Left colon (tissue), 2 donors: Measurements from ENCODE around the gene ACOT7. TPM values are rescaled to one million over a fixed set of nuclear protein-coding genes. Genes with fewer than 3 reads are reported as not detected.

Experiments
- ATAC-seq: fragments of 200-7000 bp; cut with Tn5 transposase; one replicate; pipeline ENCODE4 v1.9.1; 2020; ENCODE audit warnings: mild to moderate bottlenecking, moderate library complexity
- DNase-seq, 2 donors: peaks; one replicate each; pipeline ENCODE4 v3.0.0-alpha.2; 2020
- intact Hi-C, 2 donors: fragments of 100-400 bp; cut with DNase I in 1 of 2; cut with micrococcal nuclease in 1 of 2; formaldehyde crosslinking; loops; one replicate each; pipeline versions ENCODE4 v1.11.2 to v1.14.0; 2022; cut with DNase I, micrococcal nuclease
- total RNA-seq, 2 donors: library from RNA; stranded (reverse); fragmentation: NEBNext Ultra II Directional; extraction: Animal tissue kit (Norgen Biotek cat#: 25700); gene quantifications; one replicate each; pipeline ENCODE4 v1.2.1, GENCODE V29; 2021
- donor health status: DM: no; HTN: no; CAD: no.
- donor health status: DM: yes; HTN: yes; CAD: no.

ACOT7 gene
- total RNA-seq, 2 donors from 2014 or later: 50.4 to 58.0 TPM

DNA sequence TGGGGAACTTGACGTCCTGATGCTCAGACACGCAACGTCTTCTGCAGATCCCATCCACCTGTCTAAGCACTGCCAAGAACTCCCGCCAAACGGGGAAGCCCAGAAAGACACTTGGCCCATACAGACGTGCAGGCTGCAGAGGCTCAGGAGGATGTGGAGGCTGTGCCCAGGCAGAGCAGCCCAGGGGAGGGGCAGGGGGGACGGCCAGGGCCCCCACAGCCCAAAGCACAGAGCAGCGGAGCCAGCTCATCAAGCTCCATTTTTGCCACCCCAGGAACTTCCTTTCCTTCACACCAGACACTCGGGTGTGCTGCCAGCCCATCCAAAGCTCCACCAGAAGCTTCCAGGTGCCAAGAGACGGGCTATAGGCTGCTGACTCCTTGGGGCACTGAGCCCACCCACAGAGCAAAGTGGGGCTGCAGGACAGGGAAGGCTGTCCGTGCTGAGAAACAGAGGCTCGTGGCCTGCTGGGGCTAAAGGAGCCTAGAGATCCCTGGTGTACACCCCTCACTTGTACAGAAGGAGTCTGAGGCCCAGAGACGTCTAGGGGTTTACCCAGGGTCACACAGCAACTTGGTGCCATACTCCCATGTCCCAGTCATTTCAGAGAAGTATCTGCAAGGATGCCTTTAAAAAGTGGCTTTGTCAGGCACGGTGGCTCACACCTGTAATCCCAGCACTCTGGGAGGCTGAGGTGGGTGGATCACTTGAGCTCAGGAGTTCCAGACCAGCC lies 59.1 kb downstream of the ACOT7 start:
- intact Hi-C loops: no loop called here
- ATAC-seq (no peak), DNase-seq (no peak)

DNA sequence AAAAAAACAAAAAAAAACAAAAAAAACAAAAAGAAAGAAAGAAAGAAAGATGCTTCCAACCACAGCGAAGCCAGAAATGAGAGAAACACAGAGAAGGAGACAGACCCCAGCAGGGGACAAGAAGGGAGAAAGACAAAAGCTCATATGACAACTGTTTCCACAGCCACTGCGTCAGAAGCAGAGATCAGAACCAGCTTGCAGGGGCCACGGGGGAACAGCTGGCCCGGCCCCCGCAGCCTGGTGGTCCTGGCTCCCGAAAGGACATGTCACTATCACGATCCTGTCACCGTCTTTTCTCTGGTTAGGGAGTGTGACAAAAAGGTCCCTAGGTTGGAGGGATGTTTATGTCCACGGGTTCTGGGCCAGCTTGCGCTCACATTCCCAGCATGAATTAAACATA lies 60.7 kb downstream of the ACOT7 start:
- DNase-seq: no peak
- ATAC-seq: no peak
- intact Hi-C loops: no loop called here

DNA sequence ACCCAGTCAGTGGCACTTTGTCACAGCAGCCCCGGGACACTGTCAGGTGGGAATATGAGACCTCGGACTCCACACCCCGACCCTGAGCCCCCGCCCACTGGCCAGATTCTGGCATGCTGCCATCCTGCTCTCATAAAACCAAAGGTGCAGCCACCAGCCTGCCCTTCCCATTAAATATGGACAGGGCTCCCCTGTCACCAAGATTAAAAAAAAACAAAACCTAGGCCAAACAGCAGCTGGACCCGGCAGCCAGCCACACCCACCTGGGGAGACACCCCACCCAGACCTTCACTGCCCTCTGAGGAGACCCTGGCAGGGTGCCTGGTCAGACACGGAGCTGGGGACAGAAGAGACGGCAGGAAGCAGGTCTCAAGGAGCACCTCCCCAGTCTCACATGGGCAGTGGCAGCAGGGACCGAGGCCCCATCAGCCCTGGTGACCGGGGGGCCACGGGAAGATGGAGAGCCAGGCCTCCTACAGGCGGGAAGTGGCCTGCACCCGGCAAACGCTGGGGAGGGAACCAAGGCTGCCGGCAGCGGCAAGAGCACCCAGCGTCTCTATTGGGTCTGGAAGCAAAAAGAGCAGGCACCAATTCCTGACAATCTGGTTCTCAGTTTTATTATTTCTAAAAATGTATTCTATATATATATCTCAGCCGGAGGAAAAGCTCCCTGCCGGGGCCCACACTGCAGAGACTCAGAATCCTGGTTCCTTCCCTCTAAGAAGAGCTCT lies 61.9 kb downstream of the ACOT7 start:
- peak; percentile 76 for ATAC-seq
- DNase-seq: peak in 1 of 2 donors; percentile 63
- intact Hi-C loops: no loop called here

DNA sequence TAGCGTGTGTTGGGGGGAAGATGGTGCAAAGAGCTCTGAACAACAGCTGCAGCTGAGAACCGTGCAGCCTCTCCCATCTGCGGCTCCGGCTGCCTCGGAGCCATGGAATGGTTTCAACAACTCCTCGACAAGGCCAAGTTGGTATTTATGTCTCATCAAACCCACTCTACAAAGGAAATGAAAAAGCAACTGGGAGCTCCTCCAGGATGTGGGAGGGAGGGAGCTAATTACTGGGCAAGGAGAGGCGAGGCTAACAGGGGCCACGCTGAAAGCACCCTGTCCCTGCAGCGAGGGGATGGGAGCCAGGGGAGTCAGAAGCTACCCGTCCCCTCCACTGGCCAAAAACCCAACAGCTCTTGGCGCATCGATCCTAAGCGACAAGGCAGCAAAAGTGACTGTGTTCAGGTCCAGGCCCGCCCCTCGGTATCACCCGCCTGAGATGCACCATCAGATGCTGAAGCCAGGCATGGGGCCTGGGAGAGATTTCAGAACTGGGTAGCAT lies 63.1 kb downstream of the ACOT7 start:
- intact Hi-C loops: no loop called here
- DNase-seq: no peak
- ATAC-seq: no peak

DNA sequence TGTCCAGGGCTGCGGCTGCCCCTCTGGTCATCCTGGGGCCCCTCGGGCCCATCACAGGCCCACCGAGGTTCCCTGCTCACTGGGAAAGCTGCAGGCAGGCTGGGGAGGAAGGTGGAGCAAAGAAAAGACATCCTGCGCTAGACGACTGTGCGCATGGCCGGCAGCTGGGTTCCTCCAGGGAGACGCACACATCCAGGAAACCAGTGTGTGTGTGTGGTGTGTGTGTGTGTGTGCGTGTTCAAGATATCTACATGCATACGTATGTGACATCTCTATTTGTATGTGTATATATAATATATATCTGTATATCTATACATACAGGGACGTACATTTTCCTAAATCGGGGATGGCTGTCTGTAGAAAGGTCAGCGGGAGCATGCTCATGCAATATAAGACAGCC lies 63.7 kb downstream of the ACOT7 start:
- ATAC-seq: no peak
- intact Hi-C loops: no loop called here

DNA sequence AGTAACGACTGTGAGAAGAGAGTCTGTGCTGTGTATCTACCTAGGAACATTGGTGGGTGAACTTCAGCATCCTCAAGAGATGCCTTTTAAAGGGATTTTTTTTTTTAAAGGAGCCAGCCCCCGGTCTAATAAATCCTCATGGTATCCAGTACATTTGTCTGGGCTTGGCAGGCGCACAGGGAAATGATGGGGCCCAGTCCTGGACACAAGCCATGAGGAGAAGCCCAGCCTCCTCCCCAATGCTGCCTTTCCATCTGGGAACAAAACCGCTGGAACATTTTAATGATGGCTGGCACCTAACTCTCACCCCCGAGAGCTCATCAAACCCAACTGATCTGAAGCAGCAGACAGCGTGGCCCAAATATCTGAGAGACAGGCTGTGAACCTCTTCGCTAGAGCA lies 64.2 kb downstream of the ACOT7 start:
- intact Hi-C loops: no loop called here
- ATAC-seq: no peak
- no peak for DNase-seq

More for the DNA sequence above, 63.7 kb downstream of the ACOT7 start:
- DNase-seq: no peak

DNA sequence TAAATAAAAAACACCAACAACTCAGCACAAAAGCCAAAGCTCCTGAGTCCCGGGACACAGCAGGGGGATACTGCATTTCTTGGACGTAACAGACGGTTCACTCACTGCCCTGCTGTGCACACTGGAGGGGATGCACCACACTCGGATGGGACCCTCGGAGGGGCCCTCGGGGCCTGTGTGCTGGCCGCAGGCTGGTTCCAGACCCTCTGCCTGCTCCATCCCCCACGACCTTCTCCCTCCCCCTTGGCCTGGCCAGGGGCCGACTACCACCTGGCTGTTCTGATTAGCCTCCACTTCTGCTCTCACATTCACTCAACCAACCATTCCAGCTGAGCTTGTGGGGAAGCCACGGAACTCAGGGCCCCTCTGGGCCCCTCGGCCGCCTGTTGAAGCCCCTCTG lies 64.9 kb downstream of the ACOT7 start:
- ATAC-seq (no peak), DNase-seq (no peak)
- intact Hi-C loops: no loop called here

DNA sequence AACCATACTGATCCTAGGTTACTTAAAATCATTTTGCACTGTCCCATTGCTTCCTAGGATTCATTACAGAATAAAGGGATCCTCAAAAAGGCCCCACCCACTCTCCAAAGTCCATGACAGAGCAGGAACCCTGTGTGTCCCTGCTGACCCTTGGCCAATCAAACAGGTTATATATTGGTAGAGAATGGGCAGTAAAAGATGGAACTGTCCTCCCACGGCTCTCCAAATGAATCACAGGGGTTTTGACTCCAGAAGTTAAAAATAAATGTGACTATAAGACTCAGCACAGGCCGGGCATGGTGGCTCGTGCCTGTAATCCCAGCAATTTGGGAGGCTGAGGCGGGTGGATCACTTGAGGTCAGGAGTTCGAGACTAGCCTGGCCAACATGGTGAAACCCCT lies 65.5 kb downstream of the ACOT7 start:
- ATAC-seq (no peak), DNase-seq (no peak)
- intact Hi-C loops: no loop called here

DNA sequence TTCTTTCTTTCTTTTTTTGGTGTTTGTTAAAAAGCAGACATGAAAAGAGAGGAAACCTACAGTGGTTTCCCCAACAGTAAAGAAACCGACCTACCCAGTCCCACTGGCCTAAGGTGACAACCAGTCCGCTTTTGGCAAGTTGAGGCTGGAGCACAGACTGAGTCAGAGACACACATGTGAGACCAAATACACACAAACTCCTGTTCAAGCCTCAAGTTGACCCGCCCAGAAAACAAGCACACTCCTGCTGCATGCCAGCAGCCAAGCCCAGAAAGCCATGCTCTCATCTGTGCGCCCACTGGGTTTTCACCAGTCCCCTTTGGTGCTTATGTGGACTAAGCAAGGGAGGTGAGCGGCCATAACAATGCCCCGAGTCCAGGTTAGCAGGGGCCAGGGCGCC lies 68.1 kb downstream of the ACOT7 start:
- intact Hi-C loops: no loop called here
- ATAC-seq (peak; percentile 69), DNase-seq (no peak)

DNA sequence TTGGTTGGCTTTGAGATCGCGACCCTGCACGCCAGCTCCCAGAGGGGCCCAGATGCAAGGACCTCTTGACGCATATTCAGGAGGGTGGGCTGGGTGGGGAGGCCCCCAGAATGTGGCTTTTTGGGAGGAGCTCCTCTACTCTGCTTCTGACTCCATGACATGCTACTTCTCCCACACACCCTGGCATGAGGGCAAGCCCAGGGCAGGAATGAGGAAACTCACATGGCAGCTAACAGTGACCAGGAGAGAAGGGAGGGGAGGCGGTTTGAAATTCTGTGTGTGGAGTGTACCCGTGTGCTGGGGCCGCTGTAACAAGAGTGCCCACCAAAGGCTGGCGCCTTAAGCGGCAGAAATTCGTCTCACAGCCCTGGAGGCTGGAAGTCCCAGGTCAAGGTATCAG lies 71.4 kb downstream of the ACOT7 start:
- peak; percentile 69 for ATAC-seq

DNA sequence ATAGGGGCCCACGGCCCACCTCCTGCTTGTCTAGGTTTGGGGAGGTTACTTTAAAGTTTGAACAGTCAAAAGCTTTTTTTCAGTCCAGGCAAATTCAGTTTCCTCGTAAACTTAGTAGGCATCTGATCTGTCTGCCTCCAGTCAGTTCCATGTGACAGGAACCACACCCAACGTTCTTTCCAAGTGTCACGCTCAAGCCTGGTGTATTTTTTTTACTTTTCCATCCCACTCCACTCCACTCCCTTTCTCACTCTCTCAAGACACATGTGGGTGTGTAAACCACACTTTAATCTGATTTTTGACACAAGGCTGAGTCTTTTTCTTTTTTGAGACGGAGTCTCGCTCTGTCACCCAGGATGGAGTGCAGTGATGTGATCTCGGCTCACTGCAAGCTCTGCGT lies 72.4 kb downstream of the ACOT7 start:
- no peak for DNase-seq
- peak; percentile 68 for ATAC-seq
- intact Hi-C loops: no loop called here

More for the DNA sequence above, 71.4 kb downstream of the ACOT7 start:
- intact Hi-C loops: no loop called here
- no peak for DNase-seq

DNA sequence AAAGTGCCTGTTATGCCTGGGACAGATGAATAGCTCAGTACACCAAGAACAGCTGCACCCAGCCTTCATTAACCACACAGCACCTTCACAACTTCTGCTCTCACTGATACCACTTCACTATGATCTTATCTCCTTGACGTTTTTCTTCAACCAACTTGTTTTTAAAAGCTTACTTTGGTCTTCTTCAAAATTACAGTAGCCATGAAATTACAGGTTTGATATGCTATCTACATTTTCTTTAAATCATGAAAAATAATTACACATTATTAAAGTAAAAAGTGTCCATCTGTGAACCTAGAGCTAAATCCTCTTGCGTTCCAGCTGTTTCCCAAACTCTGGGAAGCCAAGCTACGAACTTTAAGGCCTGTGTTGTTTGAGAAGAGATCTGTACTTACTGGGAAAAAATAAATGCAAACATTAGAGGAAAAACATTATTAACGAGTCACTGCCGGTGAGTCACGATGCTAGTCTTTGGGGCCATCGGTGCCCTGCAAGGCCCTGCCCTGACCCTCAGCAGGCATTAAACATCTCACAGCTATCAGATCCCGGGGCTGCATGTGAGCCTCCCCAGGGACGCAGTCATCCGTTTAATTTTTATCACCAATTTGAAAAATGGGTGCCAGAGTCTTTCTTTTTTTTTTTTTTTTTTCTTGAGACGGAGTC lies 76.3 kb downstream of the ACOT7 start:
- intact Hi-C loops: no loop called here

DNA sequence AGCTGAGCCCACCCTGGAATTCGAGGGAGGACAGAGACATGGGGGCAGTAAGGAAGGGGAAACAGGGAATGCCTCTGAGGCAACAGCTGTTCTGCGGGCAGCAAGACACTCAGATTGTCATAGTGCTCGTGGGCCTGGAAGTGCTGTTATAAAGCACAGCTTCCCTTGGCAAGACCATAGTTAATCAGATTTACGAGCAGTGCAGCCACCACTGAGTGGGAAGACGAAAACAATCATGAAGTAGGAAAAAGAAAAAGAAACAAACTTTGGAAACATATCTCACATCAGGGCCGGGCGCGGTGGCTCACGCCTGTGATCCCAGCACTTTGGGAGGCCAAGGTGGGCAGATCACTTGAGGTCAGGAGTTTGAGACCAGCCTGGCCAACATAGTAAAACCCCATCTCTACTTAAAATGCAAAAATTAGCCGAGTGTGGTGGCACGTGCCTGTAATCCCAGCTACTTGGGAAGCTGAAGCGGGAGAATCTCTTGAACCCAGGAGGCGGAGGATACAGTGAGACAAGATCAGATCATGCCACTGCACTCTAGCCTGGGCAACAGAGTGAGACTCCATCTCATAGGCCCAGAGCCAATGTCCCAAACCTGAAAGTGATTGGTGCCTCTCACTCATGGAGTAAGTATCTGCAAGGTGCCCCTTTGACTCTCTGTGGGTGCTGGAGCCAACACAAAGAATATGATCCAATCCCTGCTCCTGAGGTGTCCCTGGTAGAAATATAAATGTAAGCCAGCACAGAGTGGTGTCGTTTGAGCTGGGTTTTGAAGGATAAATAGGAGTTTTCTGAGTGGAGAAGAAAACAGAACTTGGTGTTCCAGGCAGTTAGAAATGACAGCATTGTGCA lies 77.1 kb downstream of the ACOT7 start:
- intact Hi-C loops: no loop called here
- DNase-seq (no peak), ATAC-seq (no peak)

More for the DNA sequence above, 76.3 kb downstream of the ACOT7 start:
- DNase-seq: no peak
- ATAC-seq: no peak

DNA sequence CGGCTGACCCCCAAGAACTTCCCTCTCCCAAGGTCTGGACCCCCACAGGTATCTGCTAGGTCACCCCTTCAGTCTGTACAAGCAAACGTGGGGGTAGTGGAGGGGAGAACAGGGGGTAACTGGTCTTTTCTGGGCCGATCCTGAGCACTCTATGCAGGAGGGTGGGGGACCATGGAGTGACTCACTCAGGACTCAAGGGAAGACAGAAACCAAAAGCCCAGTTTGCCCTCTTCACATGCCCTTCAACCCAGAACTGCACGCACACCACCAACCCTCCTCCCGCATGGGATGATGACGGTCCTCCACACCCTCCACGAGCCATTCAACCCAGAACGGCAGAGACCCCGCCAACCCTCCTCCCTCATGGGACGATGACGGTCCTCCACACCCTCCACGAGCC lies 79.1 kb downstream of the ACOT7 start:
- DNase-seq (no peak), ATAC-seq (no peak)
- intact Hi-C loops: no loop called here

DNA sequence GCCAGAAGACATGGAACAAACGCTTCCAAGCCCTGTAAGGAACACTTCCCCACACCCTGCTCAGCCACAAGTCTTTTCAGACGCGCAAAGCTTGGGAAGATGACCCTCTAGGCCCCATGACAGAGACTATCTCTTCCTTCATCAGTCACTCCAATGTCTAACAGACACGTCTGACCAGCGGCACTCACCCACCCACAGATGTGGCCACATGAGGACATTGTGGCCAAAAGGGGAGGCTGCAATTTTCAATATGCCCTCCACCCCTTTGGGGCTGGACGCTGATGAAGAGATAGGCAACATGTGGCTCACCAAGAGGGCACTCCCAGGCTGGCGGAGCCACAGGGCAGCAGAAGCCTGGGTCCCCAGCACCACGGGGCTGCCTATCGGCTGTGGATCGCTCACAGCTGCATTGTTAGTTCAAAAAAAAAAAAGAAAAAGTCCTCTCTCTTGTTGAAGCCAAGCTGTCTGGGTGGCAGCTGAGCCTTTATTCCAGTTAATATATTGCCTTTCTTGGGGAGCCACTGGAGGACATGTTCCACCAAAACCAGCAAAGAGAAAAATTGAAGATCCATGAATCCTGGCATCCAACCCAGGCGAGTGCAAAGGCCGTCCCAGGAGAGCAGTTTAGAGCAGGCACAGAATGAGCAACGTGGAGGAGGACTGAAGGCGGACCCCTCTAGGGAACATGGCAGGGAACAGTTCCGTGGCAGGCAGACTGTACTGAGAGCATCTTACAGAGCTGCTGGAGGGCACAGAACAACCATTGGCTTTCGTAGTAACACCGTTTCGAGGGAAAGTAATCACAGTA lies 80.0 kb downstream of the ACOT7 start:
- DNase-seq: no peak
- no peak for ATAC-seq
- intact Hi-C loops: no loop called here

DNA sequence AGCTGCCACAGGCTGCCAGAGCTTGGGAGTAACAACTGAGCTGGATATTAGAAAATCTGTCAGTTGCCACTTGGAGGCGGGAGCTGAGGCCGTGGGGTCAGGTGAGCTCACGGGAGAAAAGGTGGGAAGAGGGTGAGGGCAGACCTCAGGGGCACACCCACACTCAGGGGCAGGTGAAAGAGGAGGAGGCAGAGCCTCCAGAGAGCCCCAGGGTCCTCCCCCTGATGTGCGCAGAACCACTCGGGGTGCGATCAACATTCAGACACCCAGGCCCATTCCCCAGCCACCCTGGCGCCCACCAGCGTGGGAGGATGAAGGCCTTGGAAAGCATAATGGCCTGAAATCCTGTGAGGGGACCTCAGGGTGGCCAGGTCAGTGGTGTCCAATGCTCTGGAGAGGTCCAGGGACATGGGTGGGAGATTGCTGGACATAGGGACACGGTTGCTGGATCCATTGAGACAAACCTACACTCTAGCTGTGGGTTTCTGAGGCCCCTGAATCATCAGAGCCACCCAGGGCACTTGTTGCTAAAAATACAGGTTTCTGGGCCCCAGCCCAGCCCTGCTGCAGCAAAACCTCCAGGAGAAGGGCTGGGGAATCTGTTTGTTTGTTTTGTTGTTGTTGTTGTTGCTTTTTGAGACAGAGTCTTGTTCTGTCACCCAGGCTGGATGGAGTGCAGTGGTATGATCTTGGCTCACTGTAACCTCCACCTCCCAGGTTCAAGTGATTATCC lies 83.3 kb downstream of the ACOT7 start:
- ATAC-seq: no peak
- DNase-seq: no peak
- intact Hi-C loops: no loop called here

DNA sequence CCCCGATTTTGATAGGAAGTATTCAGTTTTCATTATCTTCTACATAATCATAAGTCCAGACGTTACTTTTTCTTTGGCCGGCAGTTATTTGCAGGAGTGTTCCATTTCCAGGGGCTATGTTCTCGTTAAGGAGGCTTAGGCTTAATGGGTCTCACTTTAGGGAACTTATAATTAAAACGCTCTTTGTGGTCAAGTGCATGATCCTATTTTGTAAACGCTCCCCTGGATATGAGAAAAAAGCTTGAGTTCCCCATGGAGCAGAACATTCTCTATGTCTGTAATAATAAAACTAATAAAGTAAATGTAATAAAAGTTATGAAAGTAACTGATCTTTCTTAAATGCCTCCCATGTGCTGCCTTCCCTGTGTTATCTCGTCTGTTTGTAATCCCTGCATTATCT lies 84.0 kb downstream of the ACOT7 start:
- intact Hi-C loops: no loop called here
- no peak for DNase-seq
- no peak for ATAC-seq

DNA sequence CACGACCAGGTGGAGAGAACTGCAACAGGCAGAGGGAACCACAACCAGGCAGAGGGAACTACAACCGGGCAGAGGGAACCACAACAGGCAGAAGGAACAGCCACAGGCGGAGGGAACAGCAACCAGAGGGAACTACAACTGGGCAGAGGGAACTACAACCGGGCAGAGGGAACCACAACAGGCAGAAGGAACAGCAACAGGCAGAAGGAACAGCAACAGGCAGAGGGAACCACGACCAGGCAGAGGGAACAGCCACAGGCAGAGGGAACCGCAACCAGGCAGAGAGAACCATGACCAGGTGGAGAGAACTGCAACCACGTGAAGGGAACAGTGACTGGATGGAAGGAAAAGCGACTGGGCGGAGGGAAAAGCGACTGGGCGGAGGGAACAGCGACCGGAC lies 85.1 kb downstream of the ACOT7 start:
- intact Hi-C loops: no loop called here
- ATAC-seq (no peak), DNase-seq (no peak)
